ENCODE measurements around the gene FAM171A1. TPM values are rescaled to one million over a fixed set of nuclear protein-coding genes. Genes with fewer than 3 reads are reported as not detected.

The FAM171A1 gene
- total and polyA plus RNA-seq, 4 donors, result 3.4 to 23.5 (median 9.7) TPM

DNA sequence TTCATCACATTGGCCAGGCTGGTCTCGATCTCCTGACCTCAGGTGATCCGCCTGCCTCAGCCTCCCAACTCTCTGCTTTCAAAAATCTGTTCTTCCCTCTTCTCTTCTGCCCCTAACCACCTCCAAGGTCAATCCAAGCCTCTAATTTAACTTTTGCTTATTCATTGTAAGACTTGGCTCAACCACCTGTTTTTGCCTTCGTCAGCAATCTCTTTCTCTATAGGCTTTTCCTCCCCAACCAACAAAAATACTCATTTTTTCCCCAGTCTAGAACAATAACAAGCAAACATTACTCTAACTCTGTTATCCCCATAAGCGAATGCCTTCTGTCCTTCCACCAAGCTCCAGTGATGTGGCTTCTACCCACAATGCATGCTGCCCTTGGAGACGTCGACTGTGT, 112.8 kb downstream of the FAM171A1 start:
- TF ChIP-seq, protein P1, sequence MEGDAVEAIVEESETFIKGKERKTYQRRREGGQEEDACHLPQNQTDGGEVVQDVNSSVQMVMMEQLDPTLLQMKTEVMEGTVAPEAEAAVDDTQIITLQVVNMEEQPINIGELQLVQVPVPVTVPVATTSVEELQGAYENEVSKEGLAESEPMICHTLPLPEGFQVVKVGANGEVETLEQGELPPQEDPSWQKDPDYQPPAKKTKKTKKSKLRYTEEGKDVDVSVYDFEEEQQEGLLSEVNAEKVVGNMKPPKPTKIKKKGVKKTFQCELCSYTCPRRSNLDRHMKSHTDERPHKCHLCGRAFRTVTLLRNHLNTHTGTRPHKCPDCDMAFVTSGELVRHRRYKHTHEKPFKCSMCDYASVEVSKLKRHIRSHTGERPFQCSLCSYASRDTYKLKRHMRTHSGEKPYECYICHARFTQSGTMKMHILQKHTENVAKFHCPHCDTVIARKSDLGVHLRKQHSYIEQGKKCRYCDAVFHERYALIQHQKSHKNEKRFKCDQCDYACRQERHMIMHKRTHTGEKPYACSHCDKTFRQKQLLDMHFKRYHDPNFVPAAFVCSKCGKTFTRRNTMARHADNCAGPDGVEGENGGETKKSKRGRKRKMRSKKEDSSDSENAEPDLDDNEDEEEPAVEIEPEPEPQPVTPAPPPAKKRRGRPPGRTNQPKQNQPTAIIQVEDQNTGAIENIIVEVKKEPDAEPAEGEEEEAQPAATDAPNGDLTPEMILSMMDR (IDR thresholded peaks at IDR 0.05; ENCODE audit: control extremely low read depth, extremely low read depth), result no peak

DNA sequence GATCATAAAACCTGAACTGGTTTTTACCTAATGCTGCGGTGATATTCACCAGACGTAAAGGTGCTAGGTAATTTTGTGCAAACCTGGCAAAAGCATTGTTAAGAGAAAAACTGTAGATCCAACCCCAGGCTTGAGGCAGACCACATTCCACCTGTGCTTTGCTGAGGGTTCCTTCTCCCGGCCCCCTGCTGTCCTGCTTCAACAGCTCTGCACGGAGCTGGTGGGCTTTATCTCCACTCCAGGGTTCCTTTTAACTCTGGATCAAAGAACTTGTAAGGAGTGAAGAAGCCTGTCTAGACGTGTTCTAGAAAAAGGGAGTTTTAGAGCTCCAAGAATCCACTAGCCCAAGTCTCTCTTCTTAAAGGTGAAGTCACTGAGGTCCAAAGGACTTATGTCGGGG, 115.1 kb downstream of the FAM171A1 start:
- WGBS, 2 donors, result 92 to 94% methylated on average over 6 of the region's 6 CpGs
- ATAC-seq (ENCODE audit: insufficient read depth, low FRiP score) (no peak), DNase-seq (no peak)
- Histone ChIP-seq H3K27ac (ENCODE audit: low read depth in 1 of 2, low read length in 1 of 2) (no peak overlapping the region), H3K27me3 (ENCODE audit: control insufficient read depth in 3 of 3, insufficient read depth in 3 of 3, low read length in 2 of 3) (no peaks in the 10 kb centered on the region), H3K9ac (ENCODE audit: insufficient read depth in 1 of 2, low read length in 2 of 2) (no peak overlapping the region), H3K4me1 (ENCODE audit: control insufficient read depth in 5 of 5, insufficient read depth in 5 of 5, low read length in 5 of 5) (no peaks in the 10 kb centered on the region), H3K36me3 (ENCODE audit: control insufficient read depth in 4 of 4, insufficient read depth in 4 of 4, low read length in 4 of 4) (peaks cover 0 to 4% (median 0%) of the 10 kb centered on the region in 4 donors), H3K9me3 (ENCODE audit: control insufficient read depth in 4 of 4, insufficient read depth in 3 of 4, low read length in 3 of 4) (no peaks in the 10 kb centered on the region), H3K4me3 (no peak overlapping the region)
- TF ChIP-seq, protein P1 (IDR thresholded peaks at IDR 0.05; ENCODE audit: control extremely low read depth, extremely low read depth), result no peak

More for the DNA sequence above, 112.8 kb downstream of the FAM171A1 start:
- Histone ChIP-seq H3K27ac (ENCODE audit: low read depth in 1 of 2, low read length in 1 of 2) (no peak overlapping the region), H3K27me3 (ENCODE audit: control insufficient read depth in 3 of 3, insufficient read depth in 3 of 3, low read length in 2 of 3) (no peaks in the 10 kb centered on the region), H3K4me3 (no peak overlapping the region), H3K36me3 (ENCODE audit: control insufficient read depth in 4 of 4, insufficient read depth in 4 of 4, low read length in 4 of 4) (no peaks in the 10 kb centered on the region), H3K9ac (ENCODE audit: insufficient read depth in 1 of 2, low read length in 2 of 2) (no peak overlapping the region), H3K9me3 (ENCODE audit: control insufficient read depth in 4 of 4, insufficient read depth in 3 of 4, low read length in 3 of 4) (no peaks in the 10 kb centered on the region), H3K4me1 (ENCODE audit: control insufficient read depth in 5 of 5, insufficient read depth in 5 of 5, low read length in 5 of 5) (peaks cover 0 to 11% (median 2%) of the 10 kb centered on the region in 5 donors)
- no peak for ATAC-seq (ENCODE audit: insufficient read depth, low FRiP score)
- WGBS, 2 donors, result 94 to 96% methylated on average over 6 of the region's 6 CpGs
- no peak for DNase-seq

DNA sequence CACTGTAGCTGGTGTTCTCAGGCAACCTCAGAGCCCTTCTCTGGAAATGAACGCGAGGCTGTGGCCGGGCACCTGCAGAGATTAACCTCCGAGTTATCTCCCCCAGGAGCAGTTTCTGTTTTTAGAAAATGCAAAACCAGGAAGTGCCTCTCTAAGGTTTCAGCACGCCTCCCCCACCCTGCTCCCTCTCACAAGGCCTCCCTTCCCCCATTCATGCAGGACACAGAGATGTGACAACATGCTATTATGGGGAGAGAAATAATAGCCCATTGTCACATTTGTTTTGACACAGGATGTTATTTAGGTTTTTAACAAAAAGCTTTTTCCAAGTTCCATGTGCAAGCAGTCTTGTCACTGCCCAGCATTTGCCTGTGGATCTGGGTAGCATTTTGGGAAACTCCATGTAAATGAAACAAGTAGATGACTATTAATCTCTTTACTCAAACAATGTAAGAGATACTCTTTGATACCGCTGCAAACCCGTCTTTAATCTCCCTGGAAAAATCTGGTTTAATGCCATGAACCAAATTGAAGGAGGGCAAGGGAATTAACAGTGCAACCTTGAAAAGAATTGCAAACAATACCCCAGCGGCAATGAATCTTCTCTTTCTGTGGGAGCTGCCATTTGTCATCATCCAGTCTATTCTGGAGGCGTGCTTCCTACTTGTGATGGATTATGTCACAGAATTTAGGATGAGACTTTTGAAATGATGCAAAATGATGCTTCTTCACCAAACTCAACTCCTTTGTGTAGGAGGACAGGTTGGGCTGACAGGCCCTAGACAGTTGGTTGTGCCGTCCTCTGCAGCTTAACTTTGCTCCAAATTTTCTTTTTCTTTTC, 116.1 kb downstream of the FAM171A1 start:
- H3K9me3 ChIP-seq (ENCODE audit: control insufficient read depth in 4 of 4, insufficient read depth in 3 of 4, low read length in 3 of 4), result no peaks in the 10 kb centered on the region
- peaks cover 0 to 4% (median 0%) of the 10 kb centered on the region in 4 donors for H3K36me3 ChIP-seq (ENCODE audit: control insufficient read depth in 4 of 4, insufficient read depth in 4 of 4, low read length in 4 of 4)
- H3K27ac ChIP-seq (ENCODE audit: low read depth in 1 of 2, low read length in 1 of 2), result no peak overlapping the region
- H3K4me3 ChIP-seq, result no peak overlapping the region
- 47 to 50% methylated on average over 10 of the region's 10 CpGs for WGBS, 2 donors
- H3K27me3 ChIP-seq (ENCODE audit: control insufficient read depth in 3 of 3, insufficient read depth in 3 of 3, low read length in 2 of 3), result no peaks in the 10 kb centered on the region
- ATAC-seq (ENCODE audit: insufficient read depth, low FRiP score) (no peak), DNase-seq (peak in 1 of 3 donors; percentile 38)
- H3K9ac ChIP-seq (ENCODE audit: insufficient read depth in 1 of 2, low read length in 2 of 2), result no peak overlapping the region
- no peaks in the 10 kb centered on the region for H3K4me1 ChIP-seq (ENCODE audit: control insufficient read depth in 5 of 5, insufficient read depth in 5 of 5, low read length in 5 of 5)
- TF ChIP-seq, protein P1 (IDR thresholded peaks at IDR 0.05; ENCODE audit: control extremely low read depth, extremely low read depth), result no peak

All from lung (tissue), 12 donors.